ENCODE results near the gene PTGES3. TPM values are rescaled to one million over a fixed set of nuclear protein-coding genes. Genes with fewer than 3 reads are reported as not detected.

The PTGES3 gene
- total RNA-seq, 2 donors from 2014 or later, result 27.4 to 56.0 TPM

DNA sequence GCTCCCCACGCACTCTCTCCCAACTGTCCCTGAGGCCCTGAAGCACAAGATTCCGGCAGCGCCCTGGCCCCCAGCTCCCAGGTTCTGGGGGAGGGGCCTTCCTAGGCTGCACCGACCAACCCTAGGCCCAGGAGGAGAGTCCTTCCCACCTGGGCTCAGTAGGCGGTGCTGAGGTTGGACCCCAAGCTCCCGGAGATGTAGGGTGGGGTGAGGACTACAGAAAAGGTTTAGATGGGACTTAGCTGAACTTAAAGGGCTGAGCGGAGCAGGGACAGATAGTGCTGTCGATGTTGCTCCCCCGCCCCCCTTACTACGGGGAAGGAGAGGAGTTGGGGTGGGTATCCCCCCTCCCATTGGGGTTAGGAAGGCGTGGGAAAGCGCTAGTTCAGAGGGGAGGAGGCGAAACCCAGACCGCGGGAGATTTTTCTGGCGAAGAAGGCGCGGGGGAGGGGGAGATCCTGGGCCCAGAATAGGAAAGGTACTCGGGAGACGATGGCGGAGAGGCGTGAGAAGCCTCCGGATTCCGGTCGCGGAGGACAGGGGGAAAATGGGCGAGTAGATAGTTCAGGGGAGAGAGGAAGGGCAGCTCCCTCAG, 53.7 kb downstream of the PTGES3 start:
- DNase-seq (peak; percentile 70 to 85 (median 84)), ATAC-seq (peak; percentile 26)
- intact Hi-C loops (cut with DNase I), result loop anchor here (10.0 kb wide), 1 partner anchor 90 kb away; the partner anchor contains the start of gene NACA
- TF ChIP-seq POLR2A (IDR thresholded peaks at IDR 0.05), result peak in 2 of 3 donors; percentile 37 to 52
- TF ChIP-seq, protein P1, sequence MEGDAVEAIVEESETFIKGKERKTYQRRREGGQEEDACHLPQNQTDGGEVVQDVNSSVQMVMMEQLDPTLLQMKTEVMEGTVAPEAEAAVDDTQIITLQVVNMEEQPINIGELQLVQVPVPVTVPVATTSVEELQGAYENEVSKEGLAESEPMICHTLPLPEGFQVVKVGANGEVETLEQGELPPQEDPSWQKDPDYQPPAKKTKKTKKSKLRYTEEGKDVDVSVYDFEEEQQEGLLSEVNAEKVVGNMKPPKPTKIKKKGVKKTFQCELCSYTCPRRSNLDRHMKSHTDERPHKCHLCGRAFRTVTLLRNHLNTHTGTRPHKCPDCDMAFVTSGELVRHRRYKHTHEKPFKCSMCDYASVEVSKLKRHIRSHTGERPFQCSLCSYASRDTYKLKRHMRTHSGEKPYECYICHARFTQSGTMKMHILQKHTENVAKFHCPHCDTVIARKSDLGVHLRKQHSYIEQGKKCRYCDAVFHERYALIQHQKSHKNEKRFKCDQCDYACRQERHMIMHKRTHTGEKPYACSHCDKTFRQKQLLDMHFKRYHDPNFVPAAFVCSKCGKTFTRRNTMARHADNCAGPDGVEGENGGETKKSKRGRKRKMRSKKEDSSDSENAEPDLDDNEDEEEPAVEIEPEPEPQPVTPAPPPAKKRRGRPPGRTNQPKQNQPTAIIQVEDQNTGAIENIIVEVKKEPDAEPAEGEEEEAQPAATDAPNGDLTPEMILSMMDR (IDR thresholded peaks at IDR 0.05), result peak in 3 of 7 experiments; percentile 1 to 9 (median 3)
- peak overlapping the region; percentile 94 to 98 (median 94) for H3K27ac ChIP-seq
- H3K4me1 ChIP-seq, result peaks cover 68% of the 10 kb centered on the region
- peaks cover 15 to 16% of the 10 kb centered on the region in 2 donors for H3K36me3 ChIP-seq (replicated peaks in 1 of 2; ENCODE audit: insufficient read depth in 1 of 2, low read depth in 2 of 2)
- 1 to 2% methylated on average over 25 to 27 of the region's 27 CpGs for WGBS, 2 donors
- H3K27me3 ChIP-seq, result no peaks in the 10 kb centered on the region
- peak overlapping the region; percentile 46 to 77 for H3K4me3 ChIP-seq
- no peaks in the 10 kb centered on the region for H3K9me3 ChIP-seq

DNA sequence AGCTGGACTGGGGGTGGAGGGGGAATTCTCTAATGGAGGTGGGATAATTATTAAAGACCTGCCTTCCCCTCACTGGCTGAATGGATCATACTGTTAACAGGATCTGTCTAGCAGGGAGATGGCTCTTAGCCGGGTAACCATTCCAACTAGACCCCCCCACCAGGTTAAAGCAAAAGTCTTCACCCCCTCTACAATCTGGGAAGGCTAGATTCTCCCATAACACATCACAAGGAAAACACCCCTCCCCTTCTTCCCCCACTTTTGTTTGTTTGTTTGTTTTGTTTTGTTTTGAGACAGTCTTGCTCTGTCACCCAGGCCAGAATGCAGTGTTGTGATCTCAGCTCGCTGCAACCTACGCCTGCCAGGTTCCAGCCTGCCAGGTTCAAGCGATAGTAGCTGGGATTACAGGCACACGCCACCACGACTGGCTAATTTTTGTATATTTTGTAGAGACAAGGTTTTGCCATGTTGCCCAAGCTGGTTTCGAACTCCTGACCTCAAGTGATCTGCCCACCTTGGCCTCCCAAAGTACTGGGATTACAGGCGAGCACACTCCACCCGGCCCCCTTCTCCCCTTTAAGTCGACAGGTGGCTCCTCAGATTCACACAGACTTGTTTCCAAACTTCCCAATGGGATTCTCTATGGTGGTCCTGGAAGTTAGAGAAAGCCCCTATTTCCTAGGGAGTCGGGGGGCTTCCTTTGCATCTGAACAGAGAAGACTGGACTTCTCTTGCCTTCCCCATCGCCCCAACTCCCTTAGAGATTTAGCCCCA, 54.4 kb downstream of the PTGES3 start:
- Histone ChIP-seq H3K27ac (peak overlapping the region; percentile 94 to 98 (median 94)), H3K27me3 (no peaks in the 10 kb centered on the region), H3K36me3 (replicated peaks in 1 of 2; ENCODE audit: insufficient read depth in 1 of 2, low read depth in 2 of 2) (peaks cover 8 to 9% of the 10 kb centered on the region in 2 donors), H3K4me1 (peaks cover 69% of the 10 kb centered on the region), H3K9me3 (no peaks in the 10 kb centered on the region), H3K4me3 (peak overlapping the region; percentile 46 to 77)
- 15 to 17% methylated on average over 12 of the region's 12 CpGs for WGBS, 2 donors
- intact Hi-C loops (cut with DNase I), result loop anchor here (10.0 kb wide), 1 partner anchor 91 kb away; the partner anchor contains the start of gene NACA
- TF ChIP-seq POLR2A (IDR thresholded peaks at IDR 0.05), result no peak
- DNase-seq (no peak), ATAC-seq (no peak)

DNA sequence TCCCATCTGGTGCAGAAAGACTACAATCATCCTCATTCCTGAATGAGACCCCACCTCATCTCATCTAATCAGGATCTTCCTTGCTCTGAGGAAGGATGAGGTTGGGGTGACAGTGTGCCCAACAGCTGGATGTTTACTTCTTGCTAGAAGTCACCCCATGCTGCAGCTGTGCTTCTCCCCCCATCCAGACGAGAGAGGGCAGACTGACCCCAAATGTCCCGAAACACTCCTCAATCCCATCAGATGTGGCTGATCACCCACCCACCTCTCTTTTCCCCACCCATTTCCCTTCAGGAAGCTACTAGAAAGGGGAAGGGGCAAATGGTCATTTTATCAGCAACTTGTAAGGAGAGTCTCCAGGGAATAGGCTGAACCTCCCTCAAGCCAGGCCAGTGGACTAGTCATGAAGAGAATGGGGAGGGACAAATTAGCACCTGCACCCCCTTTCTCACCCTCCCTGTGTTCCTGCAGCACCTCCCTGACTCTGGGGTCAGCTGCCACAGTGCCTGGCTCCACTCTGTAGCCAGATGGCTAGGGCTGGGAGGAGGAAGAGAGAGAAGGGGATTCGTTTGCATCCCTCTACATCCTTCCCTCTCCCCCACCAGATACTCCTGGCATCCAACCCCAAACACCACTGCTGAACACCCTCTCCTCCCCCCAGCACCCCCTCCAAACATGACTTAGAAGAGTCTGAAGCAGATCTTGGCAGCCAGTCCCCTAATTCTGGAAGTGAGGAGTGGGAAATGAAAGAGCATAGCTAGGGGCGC, 55.2 kb downstream of the PTGES3 start:
- H3K9me3 ChIP-seq, result no peaks in the 10 kb centered on the region
- no peak for TF ChIP-seq POLR2A (IDR thresholded peaks at IDR 0.05)
- TF ChIP-seq, protein P1 (IDR thresholded peaks at IDR 0.05), result no peak
- H3K4me3 ChIP-seq, result no peak overlapping the region
- WGBS, 2 donors, result 46 to 49% methylated on average over 4 of the region's 4 CpGs
- H3K4me1 ChIP-seq, result peaks cover 71% of the 10 kb centered on the region
- H3K27ac ChIP-seq, result peak overlapping the region; percentile 43 to 95 (median 74)
- H3K36me3 ChIP-seq (replicated peaks in 1 of 2; ENCODE audit: insufficient read depth in 1 of 2, low read depth in 2 of 2), result peaks cover under 1 to 2% of the 10 kb centered on the region in 2 donors
- DNase-seq (no peak), ATAC-seq (no peak)
- H3K27me3 ChIP-seq, result no peaks in the 10 kb centered on the region
- intact Hi-C loops (cut with DNase I), result loop anchor here (10.0 kb wide), 1 partner anchor 92 kb away; the partner anchor contains the start of gene NACA

DNA sequence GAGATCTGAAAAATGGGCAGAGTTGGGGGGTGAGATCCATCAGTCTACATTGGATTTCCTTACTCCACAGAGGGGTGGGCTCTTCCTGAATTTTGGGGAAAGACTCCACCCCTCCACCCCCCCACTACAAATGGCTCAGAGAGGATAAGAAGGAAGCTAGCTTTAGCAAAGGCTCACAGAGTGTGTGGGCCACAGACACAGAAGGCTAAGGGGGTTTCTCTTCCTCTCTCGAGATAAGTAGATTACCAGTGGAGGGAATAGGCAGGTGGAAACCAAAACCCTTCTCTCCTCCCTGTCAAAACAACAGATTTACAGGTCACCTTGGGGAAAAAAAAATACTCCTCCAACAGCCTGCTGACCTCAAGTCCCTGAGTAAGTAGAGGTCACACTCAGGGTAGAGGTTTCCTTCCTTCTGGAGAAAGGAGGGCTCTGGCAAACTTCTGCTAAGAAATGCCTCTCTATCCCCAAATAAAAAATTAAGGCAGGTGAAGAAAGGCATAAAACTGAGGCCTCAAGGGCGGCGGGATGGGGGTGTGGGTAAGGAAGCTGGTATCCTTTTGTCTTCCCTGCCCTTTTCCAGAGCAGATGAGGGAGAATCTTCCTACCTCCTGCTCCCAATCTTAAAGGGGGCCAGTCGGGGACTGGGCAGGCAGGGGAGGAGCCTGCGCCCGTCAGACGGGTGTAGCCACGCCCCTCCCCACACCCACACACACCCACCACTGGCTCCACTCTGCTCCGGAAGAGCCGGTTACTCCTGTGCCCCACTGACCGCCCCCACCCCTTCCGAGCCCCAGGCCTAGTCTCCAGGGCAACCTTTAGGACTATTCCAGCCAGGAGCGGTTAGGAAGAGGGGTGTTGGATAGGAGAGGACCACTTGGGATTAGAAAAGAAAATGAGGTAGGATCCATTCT, 56.0 kb downstream of the PTGES3 start:
- DNase-seq (peak; percentile 68 to 87 (median 80)), ATAC-seq (no peak)
- H3K4me1 ChIP-seq, result peaks cover 63% of the 10 kb centered on the region
- H3K36me3 ChIP-seq (replicated peaks in 1 of 2; ENCODE audit: insufficient read depth in 1 of 2, low read depth in 2 of 2), result no peaks in the 10 kb centered on the region
- intact Hi-C loops (cut with DNase I), result loop anchor here (10.0 kb wide), 1 partner anchor 93 kb away; the partner anchor contains the start of gene NACA
- peak overlapping the region; percentile 22 to 94 (median 48) for H3K27ac ChIP-seq
- 3 to 6% methylated on average over 13 of the region's 13 CpGs for WGBS, 2 donors
- no peaks in the 10 kb centered on the region for H3K9me3 ChIP-seq
- TF ChIP-seq, protein P1 (IDR thresholded peaks at IDR 0.05), result no peak
- TF ChIP-seq POLR2A (IDR thresholded peaks at IDR 0.05), result no peak
- no peak overlapping the region for H3K4me3 ChIP-seq
- no peaks in the 10 kb centered on the region for H3K27me3 ChIP-seq

Measured in body of pancreas (tissue), 4 donors.